IMR-90 (cell line): ENCODE data around the gene EFEMP1.

Source experiments
- BHLHE40 ChIP-seq: fragments of 150-350 bp; IDR thresholded peaks from 2 replicates; pipeline ENCODE4 v1.6.1; 2016; ENCODE audit warnings: mild to moderate bottlenecking, low read depth, low read length
- CEBPB ChIP-seq: IDR thresholded peaks from 2 replicates; pipeline ENCODE4 v1.6.1; 2012; ENCODE audit warnings: low read depth, low read length, improper control_type of control experiment
- MAZ ChIP-seq: IDR thresholded peaks from 2 replicates; pipeline ENCODE4 v1.6.1; 2012; ENCODE audit warnings: low read depth, mild to moderate bottlenecking, low read length, improper control_type of control experiment, moderate library complexity, borderline replicate concordance
- MXI1 ChIP-seq: IDR thresholded peaks from 2 replicates; pipeline ENCODE4 v1.6.1; 2012; ENCODE audit warnings: low read depth, mild to moderate bottlenecking, low read length, moderate library complexity, borderline replicate concordance
- POLR2A ChIP-seq: IDR thresholded peaks from 2 replicates; pipeline ENCODE4 v1.6.1; 2012; ENCODE audit warnings: mild to moderate bottlenecking, low read depth, low read length
- RCOR1 ChIP-seq: IDR thresholded peaks from 2 replicates; pipeline ENCODE4 v1.6.1; 2012; ENCODE audit warnings: mild to moderate bottlenecking, low read length, improper control_type of control experiment; ENCODE audit not compliant: insufficient replicate concordance
- RFX5 ChIP-seq: IDR thresholded peaks from 2 replicates; pipeline ENCODE4 v1.8.0; 2012; ENCODE audit warnings: low read depth, mild to moderate bottlenecking, low read length, moderate library complexity
- TF ChIP-seq, protein P1 (sequence below): conservative IDR thresholded peaks from 2 replicates; pipeline ENCODE4 v1.5.1; 2012; ENCODE audit warnings: mild to moderate bottlenecking, low read depth, low read length, improper control_type of control experiment
- TF ChIP-seq, protein P2 (sequence below): fragments of 150-350 bp; IDR thresholded peaks from 2 replicates; pipeline ENCODE4 v1.6.1; 2016; ENCODE audit warnings: low read depth, mild to moderate bottlenecking, low read length, moderate library complexity, borderline replicate concordance

DNA sequence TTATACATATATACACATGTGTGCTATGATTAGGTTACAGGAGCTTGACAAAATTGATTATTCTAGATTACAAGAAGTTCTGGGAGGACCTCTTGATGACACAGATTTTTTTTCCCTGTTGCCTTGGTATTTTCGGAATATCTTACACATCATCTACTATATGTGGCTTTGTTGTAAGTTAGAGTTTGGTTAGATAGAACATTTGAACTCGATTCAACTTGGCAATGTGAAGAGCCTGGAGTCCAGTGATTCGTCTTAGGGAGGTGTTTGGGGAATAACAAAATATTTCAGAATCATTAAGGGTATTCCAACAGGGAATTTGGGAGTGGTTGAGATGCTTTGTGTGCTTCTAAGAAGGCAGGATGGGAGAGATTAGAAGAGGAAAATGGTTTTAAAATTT is 39.3 kb upstream of the EFEMP1 start:
- TF ChIP-seq, protein P1, sequence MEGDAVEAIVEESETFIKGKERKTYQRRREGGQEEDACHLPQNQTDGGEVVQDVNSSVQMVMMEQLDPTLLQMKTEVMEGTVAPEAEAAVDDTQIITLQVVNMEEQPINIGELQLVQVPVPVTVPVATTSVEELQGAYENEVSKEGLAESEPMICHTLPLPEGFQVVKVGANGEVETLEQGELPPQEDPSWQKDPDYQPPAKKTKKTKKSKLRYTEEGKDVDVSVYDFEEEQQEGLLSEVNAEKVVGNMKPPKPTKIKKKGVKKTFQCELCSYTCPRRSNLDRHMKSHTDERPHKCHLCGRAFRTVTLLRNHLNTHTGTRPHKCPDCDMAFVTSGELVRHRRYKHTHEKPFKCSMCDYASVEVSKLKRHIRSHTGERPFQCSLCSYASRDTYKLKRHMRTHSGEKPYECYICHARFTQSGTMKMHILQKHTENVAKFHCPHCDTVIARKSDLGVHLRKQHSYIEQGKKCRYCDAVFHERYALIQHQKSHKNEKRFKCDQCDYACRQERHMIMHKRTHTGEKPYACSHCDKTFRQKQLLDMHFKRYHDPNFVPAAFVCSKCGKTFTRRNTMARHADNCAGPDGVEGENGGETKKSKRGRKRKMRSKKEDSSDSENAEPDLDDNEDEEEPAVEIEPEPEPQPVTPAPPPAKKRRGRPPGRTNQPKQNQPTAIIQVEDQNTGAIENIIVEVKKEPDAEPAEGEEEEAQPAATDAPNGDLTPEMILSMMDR = no peak
- TF ChIP-seq, protein P2, sequence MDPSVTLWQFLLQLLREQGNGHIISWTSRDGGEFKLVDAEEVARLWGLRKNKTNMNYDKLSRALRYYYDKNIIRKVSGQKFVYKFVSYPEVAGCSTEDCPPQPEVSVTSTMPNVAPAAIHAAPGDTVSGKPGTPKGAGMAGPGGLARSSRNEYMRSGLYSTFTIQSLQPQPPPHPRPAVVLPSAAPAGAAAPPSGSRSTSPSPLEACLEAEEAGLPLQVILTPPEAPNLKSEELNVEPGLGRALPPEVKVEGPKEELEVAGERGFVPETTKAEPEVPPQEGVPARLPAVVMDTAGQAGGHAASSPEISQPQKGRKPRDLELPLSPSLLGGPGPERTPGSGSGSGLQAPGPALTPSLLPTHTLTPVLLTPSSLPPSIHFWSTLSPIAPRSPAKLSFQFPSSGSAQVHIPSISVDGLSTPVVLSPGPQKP = no peak
- TF ChIP-seq POLR2A (no peak), RCOR1 (no peak), RFX5 (no peak), MXI1 (no peak), CEBPB (no peak), MAZ (no peak), BHLHE40 (no peak)
